Fibroblast of villous mesenchyme (primary cell): Measurements from ENCODE around the gene SMYD3. TPM values are rescaled to one million over a fixed set of nuclear protein-coding genes. Genes with fewer than 3 reads are reported as not detected.

Experiments used
- DNase-seq: peaks from one replicate; pipeline ENCODE4 v3.0.0-alpha.2; 2010; ENCODE audit warnings: low read depth
- H3K4me3 ChIP-seq: 2 replicates; pipeline ENCODE4 v1.5.1; 2011; ENCODE audit warnings: low read depth, mild to moderate bottlenecking, low read length
- CTCF ChIP-seq: IDR thresholded peaks from 2 replicates; pipeline ENCODE4 v1.5.1; 2012; ENCODE audit warnings: low read depth, mild to moderate bottlenecking, low read length; ENCODE audit not compliant: insufficient read depth
- total RNA-seq: library from RNA; depleted of rRNA; stranded (reverse); fragments of >200 nt; gene quantifications from 2 replicates; pipeline ENCODE4 v1.2.3, GENCODE V29; 2012

The SMYD3 gene
- total RNA-seq, 1 donor, result 35.4 TPM

GRCh38 chr1:246198115-246198816, 308.8 kb downstream of the SMYD3 start:
- TF ChIP-seq CTCF, result no peak
- no peak overlapping the region for H3K4me3 ChIP-seq
- peak; percentile 23 for DNase-seq

GRCh38 chr1:246197076-246197475, 310.0 kb downstream of the SMYD3 start:
- DNase-seq, result no peak
- no peak overlapping the region for H3K4me3 ChIP-seq
- TF ChIP-seq CTCF, result no peak

- no peak for TF ChIP-seq CTCF
These were observed 311.8 kb downstream of the SMYD3 start for GRCh38 chr1:246195296-246195695.

GRCh38 chr1:246193537-246193936, 313.5 kb downstream of the SMYD3 start:
- no peak for DNase-seq
- H3K4me3 ChIP-seq, result no peak overlapping the region
- TF ChIP-seq CTCF, result no peak

More at GRCh38 chr1:246195296-246195695, 311.8 kb downstream of the SMYD3 start:
- no peak overlapping the region for H3K4me3 ChIP-seq
- DNase-seq, result no peak

GRCh38 chr1:246189126-246189525, 318.0 kb downstream of the SMYD3 start:
- no peak for DNase-seq
- TF ChIP-seq CTCF, result no peak
- no peak overlapping the region for H3K4me3 ChIP-seq

GRCh38 chr1:246187834-246188372, 319.2 kb downstream of the SMYD3 start:
- no peak for DNase-seq
- no peak for TF ChIP-seq CTCF
- H3K4me3 ChIP-seq, result no peak overlapping the region
